ENCODE results near the gene AUP1. TPM values are rescaled to one million over a fixed set of nuclear protein-coding genes. Genes with fewer than 3 reads are reported as not detected.

The AUP1 gene
- total and polyA plus RNA-seq, 9 of the 15 experiments (the other 6 are each of a cell fraction or from before 2014, with no cell fraction given) = 70.7 to 245 (median 165) TPM

GRCh38 chr2:74525717-74526648 lies 3.5 kb downstream of the AUP1 start, which contains the start of gene DQX1:
DQX1 (minus strand) TSS chr2:74526231; CDS start chr2:74525729, 502 bp downstream.
- peak in 3 of 4 experiments; percentile 33 to 55 (median 40) for DNase-seq (ENCODE audit: extremely low read depth in 1 of 4, low spot score in 3 of 4)
- no peak within 1 kb of the TSS for H3K4me3 ChIP-seq
- no peak within 1 kb of the TSS for H3K9ac ChIP-seq (ENCODE audit: insufficient read depth in 1 of 2, low read depth in 2 of 2, low read length in 2 of 2)
- TF ChIP-seq, protein P1, sequence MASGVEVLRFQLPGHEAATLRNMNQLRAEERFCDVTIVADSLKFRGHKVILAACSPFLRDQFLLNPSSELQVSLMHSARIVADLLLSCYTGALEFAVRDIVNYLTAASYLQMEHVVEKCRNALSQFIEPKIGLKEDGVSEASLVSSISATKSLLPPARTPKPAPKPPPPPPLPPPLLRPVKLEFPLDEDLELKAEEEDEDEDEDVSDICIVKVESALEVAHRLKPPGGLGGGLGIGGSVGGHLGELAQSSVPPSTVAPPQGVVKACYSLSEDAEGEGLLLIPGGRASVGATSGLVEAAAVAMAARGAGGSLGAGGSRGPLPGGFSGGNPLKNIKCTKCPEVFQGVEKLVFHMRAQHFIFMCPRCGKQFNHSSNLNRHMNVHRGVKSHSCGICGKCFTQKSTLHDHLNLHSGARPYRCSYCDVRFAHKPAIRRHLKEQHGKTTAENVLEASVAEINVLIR (CRISPR knock-in tag; IDR thresholded peaks at IDR 0.05) = no peak
- TF ChIP-seq ZNF277 (CRISPR knock-in tag; IDR thresholded peaks at IDR 0.05; ENCODE audit: borderline replicate concordance) (no peak), POLR2AphosphoS5 (IDR thresholded peaks at IDR 0.05; ENCODE audit: control insufficient read depth, insufficient read depth, low read depth, low read length) (peak; percentile 45; the same call in 1 of the 2 replicates), GTF2E2 (tag; IDR thresholded peaks at IDR 0.05) (no peak), PHF20 (IDR thresholded peaks at IDR 0.05; ENCODE audit: partially characterized antibody) (no peak), NFE2L1 (tag; IDR thresholded peaks at IDR 0.05; ENCODE audit: borderline replicate concordance, low read depth) (no peak), TFAM (CRISPR knock-in tag; conservative IDR thresholded peaks at IDR 0.05) (no peak), PRMT5 (CRISPR knock-in tag; IDR thresholded peaks at IDR 0.05) (no peak), HMBOX1 (IDR thresholded peaks at IDR 0.05) (no peak), HNRNPH1 (optimal IDR thresholded peaks at IDR 0.05; ENCODE audit: low read depth, low read length) (no peak), ZNF695 (CRISPR knock-in tag; IDR thresholded peaks at IDR 0.05) (no peak), MCM7 (IDR thresholded peaks at IDR 0.05) (no peak), ATF6 (CRISPR knock-in tag; IDR thresholded peaks at IDR 0.05) (0 out of 2 replicates have a peak, but pooled peaks have one; percentile 43), BRD4 (IDR thresholded peaks at IDR 0.05) (no peak)
- TF ChIP-seq, protein P2, sequence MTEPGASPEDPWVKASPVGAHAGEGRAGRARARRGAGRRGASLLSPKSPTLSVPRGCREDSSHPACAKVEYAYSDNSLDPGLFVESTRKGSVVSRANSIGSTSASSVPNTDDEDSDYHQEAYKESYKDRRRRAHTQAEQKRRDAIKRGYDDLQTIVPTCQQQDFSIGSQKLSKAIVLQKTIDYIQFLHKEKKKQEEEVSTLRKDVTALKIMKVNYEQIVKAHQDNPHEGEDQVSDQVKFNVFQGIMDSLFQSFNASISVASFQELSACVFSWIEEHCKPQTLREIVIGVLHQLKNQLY (CRISPR knock-in tag; conservative IDR thresholded peaks at IDR 0.05) = no peak

More at GRCh38 chr2:74525717-74526648, 3.5 kb downstream of the AUP1 start, which contains the start of gene DQX1:
- Histone ChIP-seq H3K27ac (ENCODE audit: extremely low read depth, low read depth, low read length) (no peak within 1 kb of the TSS), H3K36me3 (ENCODE audit: control insufficient read depth, insufficient read depth, low read length) (peaks cover 37% of the 10 kb centered on the region), H3K9me3 (replicated peaks; ENCODE audit: control insufficient read depth, insufficient read depth, low read depth, low read length) (no peaks in the 10 kb centered on the region), H3K4me1 (replicated peaks in 1 of 2; ENCODE audit: control insufficient read depth in 2 of 2, insufficient read depth in 2 of 2, low read length in 2 of 2) (peaks cover 13 to 24% of the 10 kb centered on the region in 2 experiments), H3K4me2 (ENCODE audit: insufficient read depth, low read length) (no peak within 1 kb of the TSS), H4K20me1 (replicated peaks; ENCODE audit: control insufficient read depth, insufficient read depth, low read length) (peaks cover 5% of the 10 kb centered on the region; the same call in 1 of the 2 replicates), H3K27me3 (ENCODE audit: control insufficient read depth in 2 of 2, insufficient read depth in 2 of 2, low read length in 2 of 2) (no peaks in the 10 kb centered on the region), H3K79me2 (ENCODE audit: control insufficient read depth, insufficient read depth, low read length) (peaks cover 41% of the 10 kb centered on the region), H3K9me1 (ENCODE audit: control insufficient read depth, insufficient read depth, low read length) (peaks cover 3% of the 10 kb centered on the region), H2AFZ (ENCODE audit: low read depth, low read length) (no peak within 1 kb of the TSS)
- in situ Hi-C loops (cut with MboI) (no loop called here), intact Hi-C loops (cut with micrococcal nuclease) (no loop called here)
- ATAC-seq (no peak), FAIRE-seq (peak; percentile 87)
- POLR2A ChIA-PET = interaction anchor here (1.0 to 1.5 kb wide), 4 partner anchors 17 to 33 kb away, joined by 3 to 7 read pairs (median 4); no protein-coding TSS in a partner anchor
- no TSS peak for BruUV-seq (replicated peaks)
- CTCF ChIA-PET (ENCODE audit: low intra/inter-chr PET ratio) = no interaction called here
- WGBS (ENCODE audit: insufficient coverage, low coverage, missing lambda C conversion rate) = 93% methylated on average over 11 of the region's 11 CpGs

Data from K562 (cell line).